HG02610 (cell line): ENCODE results near the gene PAX8.

Source experiments
- ATAC-seq: cut with Tn5 transposase; IDR thresholded peaks from one replicate; pipeline ENCODE4 v1.9.1; 2021; ENCODE audit warnings: mild to moderate bottlenecking, moderate library complexity; ENCODE audit not compliant: unreplicated experiment

The PAX8 gene

DNA sequence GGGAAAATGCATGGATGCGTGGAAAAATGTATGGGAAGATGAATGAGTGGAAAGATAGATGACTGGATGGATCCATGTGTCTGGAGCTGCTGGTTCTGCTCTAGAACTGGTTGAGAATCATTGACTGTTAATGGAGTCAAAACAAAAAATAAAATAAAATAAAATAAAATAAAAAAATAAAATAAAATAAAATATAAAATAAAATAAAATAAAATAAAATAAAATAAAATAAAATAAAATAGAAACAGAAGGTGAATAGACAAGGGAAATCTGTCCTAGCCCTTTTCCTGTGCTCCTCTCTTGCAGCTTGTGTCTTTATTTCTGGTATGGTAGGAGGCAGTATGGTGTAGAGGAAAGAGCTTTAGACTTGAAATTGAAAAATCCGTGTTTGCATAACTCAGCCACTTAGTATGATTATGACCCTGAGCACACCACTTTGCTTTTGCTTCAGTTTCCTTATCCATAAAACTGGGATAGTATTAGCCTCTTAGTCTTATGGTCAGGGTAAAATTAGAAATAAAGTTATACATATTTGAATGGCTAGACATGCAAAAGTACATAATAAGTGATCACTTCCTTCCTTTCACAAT lies 54.0 kb downstream of the PAX8 start:
- no peak for ATAC-seq

DNA sequence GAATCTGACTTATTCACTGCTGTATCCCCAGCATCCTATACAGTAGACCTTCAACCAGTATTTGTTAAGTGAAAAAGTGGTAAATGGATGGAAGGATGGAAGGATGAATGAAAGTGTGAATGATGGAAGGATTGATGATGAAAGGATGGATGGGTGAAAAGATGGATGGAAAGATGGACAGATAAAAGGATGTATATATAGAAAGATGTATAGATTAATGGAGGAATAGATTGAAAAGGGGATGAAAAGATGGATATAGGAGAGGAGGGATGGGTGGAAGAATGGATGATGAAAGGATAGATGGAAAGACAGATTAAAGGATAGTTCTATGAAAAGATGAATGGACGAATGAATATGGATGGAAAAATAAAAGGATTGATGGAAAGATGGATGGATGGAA lies 54.9 kb downstream of the PAX8 start:
- ATAC-seq: no peak

GRCh38 chr2:113221846-113222245 lies 56.9 kb downstream of the PAX8 start:
- ATAC-seq: no peak

GRCh38 chr2:113220970-113221708 lies 57.6 kb downstream of the PAX8 start:
- ATAC-seq: no peak

DNA sequence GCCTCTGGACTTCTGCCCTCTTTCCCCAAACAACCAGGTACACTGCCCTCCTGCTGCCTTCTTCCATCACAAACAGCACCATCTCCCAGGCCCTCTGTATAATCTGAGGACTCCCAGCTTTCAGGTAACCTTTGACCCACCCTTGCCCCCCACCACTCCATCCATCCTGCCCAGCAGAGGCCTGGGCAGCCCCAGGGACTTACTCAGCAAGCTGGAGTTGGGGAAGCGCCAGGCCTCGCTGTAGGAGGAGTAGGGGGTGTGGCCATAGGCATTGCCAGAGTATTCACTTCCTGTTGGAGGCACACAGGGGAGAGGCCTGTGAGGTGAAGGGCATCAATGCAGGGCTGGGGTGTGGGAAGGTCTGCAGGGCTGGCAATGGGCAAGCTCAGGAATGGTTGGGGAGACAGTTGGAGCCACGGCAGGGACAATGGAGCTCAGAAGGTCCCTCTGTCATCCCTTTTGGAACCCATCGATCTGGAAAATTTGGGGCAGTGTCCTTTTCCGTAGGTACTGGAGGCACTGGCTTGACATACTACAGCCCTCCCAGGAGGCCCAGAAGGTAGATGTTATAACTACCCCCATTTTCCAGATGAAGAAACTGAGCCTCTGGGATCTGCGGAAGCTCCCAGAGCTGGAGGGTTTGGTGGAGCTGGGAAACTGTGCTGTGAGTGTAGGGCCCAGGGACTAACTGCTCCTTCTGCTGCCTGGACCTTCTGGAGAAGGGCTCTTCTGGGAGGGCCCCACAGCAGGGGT lies 58.7 kb downstream of the PAX8 start:
- ATAC-seq: no peak

DNA sequence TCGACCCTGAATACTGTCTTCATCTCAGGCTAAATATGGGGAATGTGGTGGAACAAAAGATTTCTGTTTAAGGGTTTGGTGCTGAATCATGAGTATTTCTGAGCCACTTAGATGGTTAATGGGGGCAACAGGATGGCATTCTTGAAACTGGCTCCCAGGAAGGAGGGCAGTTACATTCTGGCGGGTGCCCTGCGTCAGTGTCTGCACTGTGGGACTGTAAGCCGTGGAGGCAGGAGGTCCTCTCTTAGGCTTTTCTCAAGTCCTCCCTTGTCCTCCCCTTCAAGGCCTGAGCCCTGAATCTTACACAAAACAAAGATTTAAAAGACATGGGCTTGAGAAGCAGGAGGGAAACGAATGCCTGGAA lies 59.2 kb downstream of the PAX8 start:
- ATAC-seq: no peak

GRCh38 chr2:113219092-113219441 lies 59.7 kb downstream of the PAX8 start:
- no peak for ATAC-seq

GRCh38 chr2:113218283-113219091 lies 60.2 kb downstream of the PAX8 start:
- ATAC-seq: no peak

GRCh38 chr2:113217455-113218282 lies 61.1 kb downstream of the PAX8 start:
- no peak for ATAC-seq

DNA sequence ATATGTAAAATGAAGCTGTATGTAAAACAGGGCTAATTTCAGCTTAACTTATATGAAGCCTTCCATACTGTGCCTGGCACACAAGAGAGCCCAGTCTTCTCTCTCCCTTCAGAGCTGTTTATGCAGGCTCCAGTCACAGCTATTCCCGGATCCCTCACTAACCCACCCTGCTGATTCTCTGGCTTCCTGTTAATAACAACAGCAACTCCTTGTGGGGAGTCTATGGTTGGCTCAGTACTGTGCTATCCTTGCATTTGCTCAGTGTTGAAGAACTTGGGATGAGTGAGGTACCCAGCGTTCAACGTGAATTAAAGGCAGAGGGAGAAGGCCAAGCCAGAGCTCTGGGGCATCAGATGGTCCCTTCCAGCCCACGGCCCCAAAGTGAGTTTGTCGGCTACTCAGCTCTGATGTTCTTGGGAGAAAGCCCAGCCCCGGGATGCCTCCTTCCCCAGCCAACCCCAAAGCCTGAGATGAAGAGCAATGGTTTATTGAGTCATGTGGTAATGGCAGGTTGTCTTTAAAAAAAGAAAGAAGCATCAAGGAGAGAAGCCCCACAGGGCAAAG lies 61.7 kb downstream of the PAX8 start:
- ATAC-seq: no peak

DNA sequence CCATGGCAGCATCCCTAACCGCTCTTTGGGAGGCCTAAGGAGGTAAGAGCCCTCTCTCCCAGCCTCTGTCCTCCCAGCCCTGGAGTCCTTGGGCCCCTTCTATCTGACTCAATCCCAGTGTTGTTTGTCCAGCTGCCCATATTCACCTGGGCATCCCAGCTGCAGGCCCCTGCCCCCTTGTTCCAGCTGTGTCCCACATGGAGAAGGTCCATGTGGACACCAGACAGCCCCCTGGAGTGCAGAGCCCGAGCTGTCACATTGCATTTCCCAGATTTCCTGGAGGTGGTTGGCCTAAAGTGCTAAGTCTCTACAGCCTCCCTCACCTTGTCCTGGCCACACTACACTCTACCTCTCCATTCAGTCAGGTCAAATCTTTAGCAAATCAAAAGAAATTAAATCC lies 62.4 kb downstream of the PAX8 start:
- no peak for ATAC-seq

- ATAC-seq: no peak
Observed at GRCh38 chr2:113215056-113215455, 63.7 kb downstream of the PAX8 start.

GRCh38 chr2:113214141-113214540 lies 64.6 kb downstream of the PAX8 start:
- no peak for ATAC-seq

- no peak for ATAC-seq
Observed at GRCh38 chr2:113213061-113213930, 65.4 kb downstream of the PAX8 start.

DNA sequence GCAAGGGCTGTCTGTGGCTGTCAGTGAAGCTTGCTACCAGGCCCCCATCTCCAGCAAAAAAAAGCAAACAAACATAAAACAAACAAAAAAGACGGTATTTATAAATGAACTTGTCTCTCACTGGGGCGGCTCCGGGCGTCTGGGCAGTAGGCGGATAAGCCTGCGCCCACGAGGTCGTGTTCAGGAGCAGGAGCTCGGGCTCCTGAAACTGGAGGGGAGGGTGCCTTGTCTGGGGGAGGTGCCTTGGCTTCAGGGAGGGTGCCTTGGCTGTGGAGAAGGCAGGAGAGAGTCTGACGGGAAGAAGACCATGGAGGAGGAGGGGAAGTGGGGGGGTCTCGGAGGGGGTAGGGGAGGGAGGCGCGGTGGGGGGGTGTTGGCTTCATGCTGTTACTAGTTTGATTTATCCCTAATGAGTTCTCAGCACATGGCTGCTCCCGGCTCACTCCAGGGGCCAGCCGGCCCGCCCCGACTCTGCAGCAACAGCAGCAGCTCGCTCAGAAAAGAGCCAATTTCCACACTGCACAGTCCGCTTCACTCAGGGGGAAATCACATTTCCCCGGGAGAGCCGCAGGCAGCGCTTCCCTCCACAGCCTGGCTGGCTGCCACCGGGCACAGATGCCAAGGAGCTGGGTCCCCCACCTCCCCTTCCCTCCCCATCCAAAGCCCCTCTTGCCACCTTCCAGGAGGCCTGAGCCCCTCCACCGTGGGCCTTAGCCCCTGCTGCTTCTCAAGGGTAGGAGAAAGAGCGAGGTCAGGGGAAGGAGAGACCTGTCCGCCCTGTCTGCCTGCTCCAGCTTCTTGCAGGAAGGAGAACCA lies 66.3 kb downstream of the PAX8 start:
- ATAC-seq: no peak

- ATAC-seq: no peak
Observed at GRCh38 chr2:113211226-113212105, 67.3 kb downstream of the PAX8 start.

DNA sequence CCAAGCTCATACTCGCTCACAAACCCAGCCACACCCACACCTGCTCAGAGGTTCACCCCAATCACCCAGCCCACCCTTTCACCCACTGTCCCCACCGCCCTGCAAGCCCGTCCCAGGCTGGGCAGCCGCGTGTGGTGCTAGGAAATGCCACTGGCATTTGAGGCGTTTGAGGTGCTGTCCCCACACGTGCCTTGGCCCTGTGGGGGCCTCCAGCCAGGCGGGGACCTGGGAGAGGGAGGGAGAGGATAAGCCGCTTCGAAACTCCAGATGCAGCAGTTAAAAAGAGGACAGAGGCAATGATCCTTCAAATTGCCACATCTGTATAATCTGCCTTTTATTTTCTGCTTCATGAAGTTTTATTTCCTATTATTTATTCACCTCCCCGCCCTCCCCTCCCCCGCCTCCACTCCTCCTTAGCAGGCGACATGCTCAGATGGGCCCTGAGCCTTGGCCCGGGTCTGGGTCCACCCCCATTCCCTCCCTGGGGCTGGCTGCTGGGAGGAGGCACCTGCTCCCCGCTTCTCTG lies 69.0 kb downstream of the PAX8 start:
- no peak for ATAC-seq
